Measurements from ENCODE around the gene EVA1B.

Gene EVA1B

GRCh38 chr1:36323636-36324352 lies at the start of gene EVA1B:
Gene EVA1B (minus strand): TSS chr1:36323645. CDS start chr1:36323037, 608 bp downstream.
- peak in 30 of 42 donors; percentile 15 to 70 (median 48) for DNase-seq
- intact Hi-C loops (cut with DNase I) = no loop called here

- DNase-seq = no peak
- intact Hi-C loops (cut with DNase I) = no loop called here
Measured at GRCh38 chr1:36372617-36373016, 49.2 kb upstream of the EVA1B start.

- peak; percentile 60 to 92 (median 82) for DNase-seq
- intact Hi-C loops (cut with DNase I) = loop anchor here (5.0 kb wide), 1 partner anchor 62 kb away; the partner anchor contains the start of gene SH3D21
Measured at GRCh38 chr1:36369061-36369861, 45.8 kb upstream of the EVA1B start.

GRCh38 chr1:36367798-36368197 lies 44.4 kb upstream of the EVA1B start:
- DNase-seq = no peak
- intact Hi-C loops (cut with DNase I) = loop anchor here (5.0 kb wide), 1 partner anchor 60 kb away; the partner anchor contains the start of gene SH3D21

- intact Hi-C loops (cut with DNase I) = loop anchor here (5.0 kb wide), 1 partner anchor 60 kb away; the partner anchor contains the start of gene SH3D21
- DNase-seq = no peak
Measured at GRCh38 chr1:36367066-36367465, 43.6 kb upstream of the EVA1B start.

GRCh38 chr1:36366091-36366661 lies 42.7 kb upstream of the EVA1B start:
- DNase-seq = peak; percentile 38 to 86 (median 70)
- intact Hi-C loops (cut with DNase I) = loop anchor here (5.0 kb wide), 1 partner anchor 59 kb away; the partner anchor contains the start of gene SH3D21

- intact Hi-C loops (cut with DNase I) = loop anchor here (5.0 kb wide), 1 partner anchor 58 kb away; the partner anchor contains the start of gene SH3D21
- DNase-seq = peak in 38 of 42 donors; percentile 32 to 84 (median 62)
Measured at GRCh38 chr1:36365381-36365780, 41.9 kb upstream of the EVA1B start.

GRCh38 chr1:36359911-36360550 lies 36.6 kb upstream of the EVA1B start:
- DNase-seq = no peak
- intact Hi-C loops (cut with DNase I) = no loop called here

- no peak for DNase-seq
- intact Hi-C loops (cut with DNase I) = no loop called here
Measured at GRCh38 chr1:36359383-36359782, 35.9 kb upstream of the EVA1B start.

- intact Hi-C loops (cut with DNase I) = no loop called here
- peak in 26 of 42 donors; percentile 19 to 84 (median 46) for DNase-seq
Measured at GRCh38 chr1:36358514-36359084, 35.2 kb upstream of the EVA1B start.

GRCh38 chr1:36355811-36356210 lies 32.4 kb upstream of the EVA1B start:
- DNase-seq = no peak
- intact Hi-C loops (cut with DNase I) = no loop called here

- intact Hi-C loops (cut with DNase I) = no loop called here
- no peak for DNase-seq
Measured at GRCh38 chr1:36354486-36354885, 31.0 kb upstream of the EVA1B start.

- intact Hi-C loops (cut with DNase I) = no loop called here
- no peak for DNase-seq
Measured at GRCh38 chr1:36352910-36353878, 29.7 kb upstream of the EVA1B start.

- no peak for DNase-seq
- intact Hi-C loops (cut with DNase I) = no loop called here
Measured at GRCh38 chr1:36352125-36352909, 28.9 kb upstream of the EVA1B start.

- intact Hi-C loops (cut with DNase I) = no loop called here
- DNase-seq = peak in 3 of 42 donors; percentile 20 to 48 (median 28)
Measured at GRCh38 chr1:36351227-36351977, 28.0 kb upstream of the EVA1B start.

GRCh38 chr1:36350659-36351226 lies 27.3 kb upstream of the EVA1B start:
- intact Hi-C loops (cut with DNase I) = no loop called here
- peak in 1 of 42 donors; percentile 51 for DNase-seq
